HG02938 (cell line): ENCODE measurements around the gene DGCR2.
"Not testable (repeated sequence)": the region's sequence is repeated elsewhere in the genome, so short reads cannot be mapped to it uniquely, and the experiment has no call there.

Source experiments
- ATAC-seq: cut with Tn5 transposase; IDR thresholded peaks from one replicate; pipeline ENCODE4 v1.9.1; 2021; ENCODE audit warnings: mild to moderate bottlenecking, moderate library complexity; ENCODE audit not compliant: unreplicated experiment

The DGCR2 gene

GRCh38 chr22:19062139-19062942 is 59.9 kb downstream of the DGCR2 start:
- ATAC-seq = no peak

DNA sequence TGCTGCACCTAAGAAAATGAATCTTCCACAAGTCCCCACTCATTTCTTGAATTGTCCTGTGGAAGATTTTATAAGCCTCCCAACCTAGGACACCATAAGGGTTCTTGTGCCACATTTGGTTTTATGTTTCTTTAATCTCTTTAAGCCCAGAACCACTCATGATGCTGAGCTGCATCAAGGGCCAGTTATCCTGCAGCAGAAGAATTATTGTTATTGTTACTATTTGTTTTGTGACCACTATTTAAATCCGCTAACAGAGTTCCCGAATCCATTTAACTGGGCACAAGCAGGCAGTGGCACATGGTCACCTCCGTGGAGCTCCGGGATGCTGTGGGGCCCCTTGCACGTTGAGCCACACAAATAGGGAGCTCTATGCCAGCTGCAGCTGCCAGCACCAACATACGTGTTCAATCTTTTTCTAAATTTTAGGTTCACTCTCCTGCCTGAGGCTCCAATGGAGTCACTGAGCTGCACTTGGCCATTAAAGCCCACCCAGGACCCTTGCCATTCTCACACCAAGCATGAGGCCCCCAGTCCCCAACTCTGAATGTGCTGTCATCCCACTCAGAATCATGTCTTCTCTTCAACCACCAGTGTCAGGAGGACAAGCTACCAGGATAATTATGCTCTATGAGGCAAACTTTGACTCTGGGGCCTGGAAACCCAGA is 60.6 kb downstream of the DGCR2 start:
- ATAC-seq = no peak

GRCh38 chr22:19060356-19061009 is 61.7 kb downstream of the DGCR2 start:
- ATAC-seq = no peak

DNA sequence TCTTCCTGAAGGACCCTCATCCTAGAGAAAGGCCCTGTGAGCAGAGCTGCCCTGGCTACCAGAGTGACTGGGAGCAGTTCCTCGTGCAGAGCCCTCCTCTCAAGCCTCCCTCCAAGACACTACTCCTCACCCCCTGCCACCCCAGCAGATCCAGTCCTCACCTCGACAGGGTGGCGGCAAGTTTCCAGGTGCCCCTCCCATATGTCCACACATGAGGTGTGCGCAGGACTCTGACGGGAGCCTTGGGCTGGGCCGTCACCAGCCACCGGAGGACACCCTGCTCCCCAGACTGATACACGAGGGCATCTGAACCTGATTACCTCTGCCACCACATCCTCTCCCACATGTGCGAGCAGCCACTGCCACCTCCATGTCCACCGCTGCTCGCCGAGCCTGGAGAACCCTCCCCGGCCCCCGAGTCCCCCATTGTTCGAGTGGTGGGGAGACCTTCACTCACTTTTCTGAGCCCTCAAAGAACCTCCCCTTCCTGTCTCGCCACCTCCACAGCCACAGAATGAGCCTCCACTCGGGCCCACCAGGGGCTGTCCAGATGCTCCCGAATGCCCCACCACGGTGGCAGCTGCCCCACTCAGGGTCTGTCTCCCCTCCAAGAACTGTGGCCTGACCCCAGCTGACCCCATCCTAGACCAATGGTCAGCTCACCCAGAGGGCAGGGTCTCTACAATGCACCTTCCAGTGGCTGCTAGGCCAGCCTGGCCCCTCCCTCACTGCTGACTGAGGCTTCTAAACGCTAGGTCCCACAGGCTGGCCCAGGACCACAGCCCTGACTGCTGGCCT is 62.5 kb downstream of the DGCR2 start:
- no peak for ATAC-seq

DNA sequence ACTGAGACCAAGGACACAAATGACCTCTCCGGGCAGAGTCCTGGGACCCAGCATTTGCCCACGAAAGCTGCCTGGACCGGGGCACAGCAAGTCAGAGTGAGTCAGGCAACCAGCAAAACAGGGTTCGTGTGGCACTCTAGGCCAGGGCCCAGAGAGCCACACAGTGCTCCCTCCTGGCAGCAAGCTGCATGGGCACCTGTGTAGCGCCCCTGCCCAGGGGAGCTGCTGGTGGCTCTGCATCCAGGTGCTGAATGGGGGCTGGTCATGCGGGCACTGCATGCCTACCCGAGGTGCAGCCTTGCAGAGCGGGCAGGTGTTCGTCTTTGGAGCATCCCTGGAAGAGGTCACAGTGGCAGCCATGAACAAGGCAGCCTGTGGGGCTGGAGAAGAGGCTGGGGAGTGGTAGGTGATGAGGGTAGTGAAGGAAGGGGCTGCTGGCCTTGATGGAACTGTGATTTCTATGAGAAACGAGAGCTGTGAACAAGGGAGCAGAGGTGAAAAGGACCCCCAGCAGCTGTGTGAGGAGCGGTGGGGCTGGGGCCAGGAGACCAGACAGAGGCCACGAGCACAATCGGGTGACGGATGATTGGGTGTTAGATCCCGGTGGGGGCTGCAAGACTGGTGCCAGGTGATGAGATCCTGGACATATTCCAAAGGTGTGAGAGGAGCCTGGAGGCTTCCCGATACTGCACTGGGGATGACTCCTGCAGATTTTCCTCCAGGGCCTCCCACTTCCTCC is 63.3 kb downstream of the DGCR2 start:
- no peak for ATAC-seq

GRCh38 chr22:19057999-19058491 is 64.2 kb downstream of the DGCR2 start:
- no peak for ATAC-seq

DNA sequence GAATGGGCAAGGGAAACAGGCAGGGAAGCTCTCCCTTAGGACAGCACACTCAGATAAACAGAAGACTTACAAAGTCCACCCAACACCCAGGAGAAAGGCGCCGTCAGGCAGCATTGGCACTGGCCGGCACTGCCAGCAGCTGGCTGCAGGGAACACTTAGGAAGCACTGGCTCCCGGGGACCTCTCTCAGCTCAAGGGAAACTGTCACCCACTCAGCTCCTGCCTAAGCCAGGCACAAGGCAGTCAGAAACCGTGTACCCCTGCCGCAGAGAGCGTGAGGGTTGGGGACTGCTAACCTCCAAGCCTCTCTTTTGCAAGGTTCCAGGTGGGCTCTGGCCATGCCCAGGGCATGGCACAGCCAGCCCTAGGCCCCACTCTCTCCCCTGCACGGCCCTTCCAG is 64.7 kb downstream of the DGCR2 start:
- ATAC-seq = no peak

DNA sequence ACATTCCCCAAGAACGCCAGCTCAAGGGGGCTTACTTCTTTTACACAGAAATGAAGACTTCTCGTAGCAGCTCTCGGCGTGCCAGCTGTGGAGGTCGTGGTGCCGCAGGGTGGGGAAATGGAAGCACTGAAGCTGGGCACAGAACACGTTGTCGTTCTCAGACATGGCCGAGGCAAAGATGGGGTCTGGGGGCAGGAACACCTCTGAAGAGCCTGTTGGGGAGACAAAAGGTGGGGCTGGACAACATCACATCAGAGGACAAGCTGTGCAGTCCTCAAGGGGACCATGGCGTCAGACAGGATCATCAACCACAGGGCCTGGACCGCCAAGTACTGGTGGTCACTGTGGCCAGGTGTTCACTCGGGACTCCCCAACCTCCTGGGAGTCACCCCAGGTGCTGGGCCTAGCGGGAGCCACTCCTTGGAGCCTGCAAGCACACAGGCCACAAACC is 65.2 kb downstream of the DGCR2 start:
- no peak for ATAC-seq

DNA sequence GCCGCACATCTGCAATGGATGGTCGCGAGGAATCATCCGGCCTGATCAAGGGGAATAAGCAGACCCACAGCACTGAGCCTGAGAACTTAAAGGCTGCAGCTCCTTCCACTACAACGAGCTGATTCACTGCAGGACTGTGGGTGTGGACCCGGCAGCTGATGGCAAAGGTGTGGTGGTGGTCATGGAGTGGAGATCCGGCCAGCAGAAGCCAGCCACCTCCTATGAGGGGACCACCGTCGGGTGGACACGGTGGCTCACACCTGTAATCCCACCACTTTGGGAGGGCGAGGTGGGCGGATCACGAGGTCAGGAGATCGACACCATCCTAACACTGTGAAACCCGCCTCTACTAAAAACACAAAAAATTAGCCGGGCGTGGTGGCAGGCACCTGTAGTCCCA is 66.4 kb downstream of the DGCR2 start:
- ATAC-seq = no peak

DNA sequence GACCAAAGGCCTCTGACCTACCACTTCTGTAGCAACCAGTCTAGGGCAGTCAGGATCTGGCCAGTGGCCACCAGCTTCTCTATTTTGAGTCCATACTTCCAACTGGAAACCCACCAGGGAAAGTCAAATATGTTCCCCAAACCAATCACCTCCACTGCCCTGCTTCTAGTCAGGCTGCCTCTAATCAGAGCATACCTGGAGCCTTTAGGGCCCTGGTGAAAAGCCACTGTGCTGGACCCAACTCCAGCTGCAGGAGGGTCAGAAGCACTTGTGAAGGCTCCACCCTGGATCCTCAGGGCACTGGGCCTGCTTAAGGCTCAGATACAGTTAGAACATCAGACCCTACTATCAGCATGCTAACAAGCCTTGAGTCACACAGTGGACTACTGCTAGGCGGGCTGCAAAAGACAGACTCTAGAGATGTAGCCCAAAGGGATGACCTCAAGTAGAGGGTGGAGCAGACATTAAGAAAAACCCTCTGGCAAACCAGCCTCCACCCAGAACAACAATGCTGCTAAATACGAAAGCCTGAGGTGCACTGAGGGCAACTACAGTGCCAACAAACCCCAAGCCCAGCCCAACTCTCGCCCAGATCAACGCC is 69.2 kb downstream of the DGCR2 start:
- ATAC-seq = no peak

- ATAC-seq = no peak
Observed at GRCh38 chr22:19051381-19052072, 70.7 kb downstream of the DGCR2 start.

DNA sequence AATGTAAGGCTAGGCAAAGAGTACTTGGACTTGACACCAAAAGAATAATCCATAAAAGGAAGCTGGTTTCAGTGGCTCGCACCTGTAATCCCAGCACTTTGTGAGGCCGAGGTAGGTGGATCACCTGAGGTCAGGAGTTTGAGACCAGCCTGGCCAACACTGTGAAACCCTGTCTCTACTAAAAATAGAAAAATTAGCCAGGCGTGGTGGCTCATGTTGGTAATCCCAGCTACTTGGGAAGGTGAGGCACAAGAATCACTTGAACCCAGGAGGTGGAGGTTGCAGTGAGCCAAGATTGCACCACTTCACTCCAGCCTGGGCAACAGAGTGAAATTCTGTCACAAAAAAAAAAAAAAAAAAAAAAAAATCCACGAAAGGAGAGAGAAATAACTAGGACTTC is 71.4 kb downstream of the DGCR2 start:
- not testable (repeated sequence) for ATAC-seq

GRCh38 chr22:19050117-19050516 is 72.1 kb downstream of the DGCR2 start:
- ATAC-seq = no peak

- ATAC-seq = no peak
Observed at GRCh38 chr22:19048531-19048930, 73.7 kb downstream of the DGCR2 start.

DNA sequence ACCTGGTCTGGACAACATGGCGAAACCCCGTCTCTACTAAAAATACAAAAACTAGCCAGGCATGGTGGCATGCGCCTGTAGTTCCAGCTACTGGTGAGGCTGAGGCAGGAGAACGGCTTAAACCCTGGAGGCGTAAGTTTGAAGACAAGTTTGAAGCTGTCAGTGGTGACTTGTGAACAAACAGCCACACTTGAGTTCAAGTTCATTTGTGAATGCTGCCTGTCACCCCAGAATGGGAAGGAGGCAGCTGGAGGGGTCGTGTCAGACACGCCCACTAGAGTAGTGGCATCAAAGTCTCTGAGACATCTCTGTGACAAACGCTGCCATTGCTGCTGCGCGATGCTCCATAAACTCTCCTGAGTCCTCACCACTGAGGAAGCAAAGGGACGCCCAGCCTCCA is 74.2 kb downstream of the DGCR2 start:
- ATAC-seq = no peak

- ATAC-seq = no peak
Observed at GRCh38 chr22:19046719-19047609, 75.2 kb downstream of the DGCR2 start.

DNA sequence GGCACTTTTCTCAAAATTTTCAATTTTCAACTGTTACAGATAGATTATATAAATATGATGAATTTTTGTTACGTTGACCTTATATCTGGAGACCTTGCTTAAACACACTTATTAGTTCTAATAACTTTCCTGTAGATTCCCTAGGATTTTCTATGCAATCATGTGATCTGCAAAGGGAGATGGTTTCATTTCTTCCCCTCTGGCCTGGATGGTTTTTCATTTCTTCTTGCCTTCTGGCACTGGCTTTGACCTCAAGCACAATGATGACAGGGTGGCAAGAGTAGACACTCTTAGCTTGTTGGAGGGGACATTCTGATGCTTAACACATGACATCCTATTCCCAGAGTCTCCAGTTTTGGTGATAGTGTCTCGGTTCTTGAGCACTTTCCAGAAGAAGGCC is 75.9 kb downstream of the DGCR2 start:
- no peak for ATAC-seq

- no peak for ATAC-seq
Observed at GRCh38 chr22:19045094-19045493, 77.1 kb downstream of the DGCR2 start.
